HL-60 (cell line): ENCODE data around the gene ELAC2.

Experiments used
- DNase-seq, 2 experiments: peaks; one replicate each; pipeline ENCODE4 v3.0.0-alpha.2; 2010 to 2020; ENCODE audit warnings: low read depth in 1 of 2, low spot score in 1 of 2
- H3K27ac ChIP-seq: fragments of 250-450 bp; sonication (Bioruptor Pico); replicated peaks from 2 replicates; pipeline ENCODE4 v1.5.1; 2020; ENCODE audit warnings: mild to moderate bottlenecking, moderate library complexity
- H3K27me3 ChIP-seq: fragments of 250-450 bp; sonication (Bioruptor Pico); 2 replicates; pipeline ENCODE4 v1.5.1; 2021; ENCODE audit warnings: mild to moderate bottlenecking, moderate library complexity; ENCODE audit not compliant: insufficient read depth, poor library complexity, severe bottlenecking
- H3K4me3 ChIP-seq: replicated peaks from 2 replicates; pipeline ENCODE4 v1.5.1; 2011; ENCODE audit warnings: mild to moderate bottlenecking, control low read depth, low read length; ENCODE audit not compliant: insufficient read depth
- CTCF ChIP-seq: IDR thresholded peaks from one replicate; pipeline ENCODE4 v1.5.1; 2011; ENCODE audit warnings: low read length, control low read depth, inconsistent platforms; ENCODE audit not compliant: insufficient read depth
- GABPA ChIP-seq: IDR thresholded peaks from 2 replicates; pipeline ENCODE4 v1.6.1; 2012; ENCODE audit warnings: low read depth
- POLR2AphosphoS5 ChIP-seq: IDR thresholded peaks from 2 replicates; pipeline ENCODE4 v1.6.1; 2012; ENCODE audit warnings: low read depth
- REST ChIP-seq: IDR thresholded peaks from 2 replicates; pipeline ENCODE4 v1.6.1; 2012; ENCODE audit warnings: low read depth; ENCODE audit not compliant: insufficient replicate concordance
- SPI1 ChIP-seq: IDR thresholded peaks from 2 replicates; pipeline ENCODE4 v1.6.1; 2012; ENCODE audit warnings: low read depth, mild to moderate bottlenecking, borderline replicate concordance

ELAC2 gene

GRCh38 chr17:13054666-13055065, 36.8 kb upstream of the ELAC2 start:
- H3K27me3 ChIP-seq: no peaks in the 10 kb centered on the region
- no peak for TF ChIP-seq GABPA
- TF ChIP-seq REST: no peak
- TF ChIP-seq SPI1: no peak
- TF ChIP-seq CTCF: no peak
- no peak for TF ChIP-seq POLR2AphosphoS5
- no peak for DNase-seq
- H3K27ac ChIP-seq: no peak overlapping the region
- H3K4me3 ChIP-seq: no peak overlapping the region

- no peak overlapping the region for H3K4me3 ChIP-seq
- no peaks in the 10 kb centered on the region for H3K27me3 ChIP-seq
- no peak overlapping the region for H3K27ac ChIP-seq
- DNase-seq: no peak
- TF ChIP-seq GABPA: no peak
- no peak for TF ChIP-seq REST
- TF ChIP-seq SPI1: no peak
- TF ChIP-seq CTCF: no peak
- no peak for TF ChIP-seq POLR2AphosphoS5
Measured at GRCh38 chr17:13051915-13052314, 34.1 kb upstream of the ELAC2 start.

GRCh38 chr17:13047011-13047606, 29.3 kb upstream of the ELAC2 start:
- no peak for DNase-seq
- TF ChIP-seq POLR2AphosphoS5: no peak
- TF ChIP-seq SPI1: no peak
- no peak for TF ChIP-seq REST
- no peak for TF ChIP-seq GABPA
- TF ChIP-seq CTCF: no peak
- Histone ChIP-seq H3K27ac (no peak overlapping the region), H3K27me3 (no peaks in the 10 kb centered on the region), H3K4me3 (no peak overlapping the region)
